ENCODE results near the gene PHLDB1. TPM values are rescaled to one million over a fixed set of nuclear protein-coding genes. Genes with fewer than 3 reads are reported as not detected.

Gene PHLDB1
- total and polyA plus RNA-seq, 2 donors (not counting 3 experiments of a cell fraction or from before 2014, with no cell fraction given), result 99.7 to 183 TPM

GRCh38 chr11:118666371-118666770, 59.0 kb downstream of the PHLDB1 start:
- CTCF ChIA-PET, result interaction anchor here (1.8 to 2.0 kb wide), 2 partner anchors 24 to 72 kb away, joined by 4 to 9 read pairs; no protein-coding TSS in a partner anchor

More at GRCh38 chr11:118666371-118666770, 59.0 kb downstream of the PHLDB1 start:
- H3K9ac ChIP-seq (replicated peaks; ENCODE audit: extremely low read depth, insufficient read depth, low read length), result no peak overlapping the region
- H4K20me1 ChIP-seq (replicated peaks; ENCODE audit: control insufficient read depth, extremely low read depth, insufficient read depth, low read length), result no peaks in the 10 kb centered on the region
- no TSS peak for BruUV-seq (replicated peaks)
- no peak for TF ChIP-seq POLR2AphosphoS5 (IDR thresholded peaks at IDR 0.05; ENCODE audit: insufficient read depth, low read depth, low read length)
- no peak for TF ChIP-seq GATA2 (IDR thresholded peaks at IDR 0.05; ENCODE audit: insufficient read depth, insufficient read length, low read depth, low read length)
- TF ChIP-seq MYC (IDR thresholded peaks at IDR 0.05; ENCODE audit: low read depth, low read length), result no peak
- no peak for TF ChIP-seq EZH2 (IDR thresholded peaks at IDR 0.05; ENCODE audit: borderline replicate concordance, low read depth, low read length, severe bottlenecking)
- no peak for TF ChIP-seq JUN (IDR thresholded peaks at IDR 0.05; ENCODE audit: borderline replicate concordance, insufficient read depth, insufficient read length, low read depth)
- TF ChIP-seq, protein P1, sequence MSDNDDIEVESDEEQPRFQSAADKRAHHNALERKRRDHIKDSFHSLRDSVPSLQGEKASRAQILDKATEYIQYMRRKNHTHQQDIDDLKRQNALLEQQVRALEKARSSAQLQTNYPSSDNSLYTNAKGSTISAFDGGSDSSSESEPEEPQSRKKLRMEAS (IDR thresholded peaks at IDR 0.05; ENCODE audit: insufficient read depth, insufficient read length), result no peak
- TF ChIP-seq POLR2A (IDR thresholded peaks at IDR 0.05; ENCODE audit: low read depth, low read length), result no peak
- no peak for TF ChIP-seq FOS (IDR thresholded peaks at IDR 0.05; ENCODE audit: borderline replicate concordance, insufficient read depth, low read length)
- TF ChIP-seq CTCF (IDR thresholded peaks at IDR 0.05; ENCODE audit: extremely low read depth in 1 of 2, insufficient read depth in 1 of 2, low read depth in 1 of 2, low read length in 2 of 2), result no peak
- H2AFZ ChIP-seq (ENCODE audit: low read depth, low read length), result no peak overlapping the region
- no peak overlapping the region for H3K4me3 ChIP-seq (replicated peaks in 1 of 3; ENCODE audit: insufficient read depth in 1 of 3, low read depth in 1 of 3, low read length in 3 of 3)
- DNase-seq (ENCODE audit: low read depth, low spot score) (no peak), FAIRE-seq (no peak)
- peaks cover 4 to 16% of the 10 kb centered on the region in 2 experiments for H3K27me3 ChIP-seq (ENCODE audit: control insufficient read depth in 2 of 2, insufficient read depth in 2 of 2, low read length in 2 of 2)
- dilution Hi-C loops (cut with MboI; ENCODE audit: extremely low pct_ligation_motif_present, low sequenced_read_pairs), result no loop called here
- no peaks in the 10 kb centered on the region for H3K79me2 ChIP-seq (ENCODE audit: control insufficient read depth, insufficient read depth, low read length)
- POLR2A ChIA-PET, result interaction anchor here (0.7 kb wide), 1 partner anchor 54 kb away, joined by 3 read pairs; no protein-coding TSS in a partner anchor
- H3K9me3 ChIP-seq (replicated peaks; ENCODE audit: control insufficient read depth, insufficient read depth, low read length), result no peaks in the 10 kb centered on the region
- no peak overlapping the region for H3K27ac ChIP-seq (ENCODE audit: insufficient read depth, low read depth, low read length)
- no peaks in the 10 kb centered on the region for H3K36me3 ChIP-seq (ENCODE audit: control insufficient read depth in 2 of 2, extremely low read depth in 1 of 2, insufficient read depth in 2 of 2, low read length in 2 of 2)
- no peaks in the 10 kb centered on the region for H3K9me1 ChIP-seq (replicated peaks; ENCODE audit: control insufficient read depth, extremely low read depth, insufficient read depth, low read length)
- no peak overlapping the region for H3K4me2 ChIP-seq (ENCODE audit: insufficient read depth, low read length)
- intact Hi-C loops (cut with micrococcal nuclease), result no loop called here
- H3K4me1 ChIP-seq (ENCODE audit: control insufficient read depth, extremely low read depth, insufficient read depth, low read length), result no peaks in the 10 kb centered on the region
